HepG2 (cell line): Measurements from ENCODE around the gene CPEB3. TPM values are rescaled to one million over a fixed set of nuclear protein-coding genes. Genes with fewer than 3 reads are reported as not detected.
A peak's percentile ranks its signal among the peaks of the same experiment; 100 is the strongest.

Experiments used
- FIP1L1 ChIP-seq: fragments of 200-400 bp; formaldehyde crosslinking; IDR thresholded peaks from 2 replicates; pipeline ENCODE4 v1.6.1; 2018; ENCODE audit warnings: low read depth, mild to moderate bottlenecking, low read length, moderate library complexity, borderline replicate concordance; ENCODE audit not compliant: insufficient read depth
- KDM3A ChIP-seq: IDR thresholded peaks from 2 replicates; pipeline ENCODE4 v1.6.1; 2018; ENCODE audit warnings: low read depth, missing compliant biosample characterization
- MTF1 ChIP-seq: sonication (generic); formaldehyde crosslinking; IDR thresholded peaks from 2 replicates; pipeline ENCODE4 v1.5.0; 2020; ENCODE audit warnings: missing genetic modification reagents
- NFYB ChIP-seq: sonication (generic); formaldehyde crosslinking; IDR thresholded peaks from 2 replicates; pipeline ENCODE4 v1.4.0; 2020; ENCODE audit warnings: missing genetic modification reagents
- PTBP1 ChIP-seq: fragments of 200-400 bp; formaldehyde crosslinking; IDR thresholded peaks from 2 replicates; pipeline ENCODE4 v1.6.1; 2018; ENCODE audit warnings: low read length, low read depth; ENCODE audit not compliant: poor library complexity, severe bottlenecking
- RAD51 ChIP-seq: fragments of 450-650 bp; IDR thresholded peaks from 2 replicates; pipeline ENCODE4 v1.6.1; 2016; ENCODE audit warnings: borderline replicate concordance
- SMAD3 ChIP-seq: sonication (generic); formaldehyde crosslinking; IDR thresholded peaks from 2 replicates; pipeline ENCODE4 v1.4.0; 2020; ENCODE audit warnings: missing genetic modification reagents
- SOX6 ChIP-seq, 2 experiments: fragments of 450-650 bp in 1 of 2; sonication (generic) in 1 of 2; formaldehyde crosslinking in 1 of 2; IDR thresholded peaks; 2 replicates each; pipeline versions ENCODE4 v1.4.0 to v1.6.1; 2017 to 2020; ENCODE audit warnings: antibody characterized with exemption in 1 of 2, mild to moderate bottlenecking in 1 of 2, missing genetic modification reagents in 1 of 2
- SRSF1 ChIP-seq: fragments of 200-400 bp; formaldehyde crosslinking; optimal IDR thresholded peaks from 2 replicates; pipeline ENCODE3; 2017; ENCODE audit warnings: mild to moderate bottlenecking, low read depth, low read length, moderate library complexity
- SYNCRIP ChIP-seq: fragments of 200-400 bp; formaldehyde crosslinking; IDR thresholded peaks from 2 replicates; pipeline ENCODE4 v1.6.1; 2018; ENCODE audit warnings: mild to moderate bottlenecking, low read depth, low read length; ENCODE audit not compliant: insufficient read depth
- U2AF1 ChIP-seq: fragments of 200-400 bp; formaldehyde crosslinking; optimal IDR thresholded peaks from 2 replicates; pipeline ENCODE3; 2017; ENCODE audit warnings: mild to moderate bottlenecking, low read depth, low read length
- ZBTB3 ChIP-seq: sonication (generic); formaldehyde crosslinking; IDR thresholded peaks from 2 replicates; pipeline ENCODE4 v1.4.0; 2020; ENCODE audit warnings: low read depth, mild to moderate bottlenecking, moderate library complexity, missing genetic modification reagents, borderline replicate concordance
- ZNF225 ChIP-seq: sonication (generic); formaldehyde crosslinking; IDR thresholded peaks from 2 replicates; pipeline ENCODE4 v1.4.0; 2020; ENCODE audit warnings: mild to moderate bottlenecking, missing genetic modification reagents
- ZNF253 ChIP-seq: sonication (generic); formaldehyde crosslinking; IDR thresholded peaks from 2 replicates; pipeline ENCODE4 v1.8.0; 2022; ENCODE audit warnings: mild to moderate bottlenecking, missing genetic modification reagents, borderline replicate concordance
- ZNF260 ChIP-seq: sonication (generic); formaldehyde crosslinking; IDR thresholded peaks from 2 replicates; pipeline ENCODE4 v1.4.0; 2020; ENCODE audit warnings: missing genetic modification reagents, low read depth, mild to moderate bottlenecking, borderline replicate concordance
- ZNF460 ChIP-seq: sonication (generic); formaldehyde crosslinking; IDR thresholded peaks from 2 replicates; pipeline ENCODE4 v1.5.1; 2020; ENCODE audit warnings: missing genetic modification reagents, mild to moderate bottlenecking, borderline replicate concordance
- ZNF501 ChIP-seq: sonication (generic); formaldehyde crosslinking; IDR thresholded peaks from 2 replicates; pipeline ENCODE4 v1.5.1; 2020; ENCODE audit warnings: mild to moderate bottlenecking, moderate library complexity, missing genetic modification reagents
- ZNF782 ChIP-seq: sonication (generic); formaldehyde crosslinking; IDR thresholded peaks from 2 replicates; pipeline ENCODE4 v1.4.0; 2020; ENCODE audit warnings: missing genetic modification reagents, mild to moderate bottlenecking, borderline replicate concordance
- polyA plus RNA-seq, 8 experiments: library from polyadenylated mRNA; depleted of rRNA in 3 of 8; stranded (reverse) in 7 of 8; unstranded in 1 of 8; fragments of >200 nt; fragmentation: Illumina TruSeq in 4 of 8; extraction: Trizol in 4 of 8; gene quantifications; 2 replicates each; pipeline versions ENCODE4 v1.2.1 to v1.2.3, GENCODE V29; 2011 to 2016; ENCODE audit warnings: low read depth in 4 of 8, missing spikeins in 1 of 8, mixed read lengths in 1 of 8; ENCODE audit not compliant: insufficient read depth in 1 of 8
- total RNA-seq, 5 experiments: library from RNA; depleted of rRNA; stranded (reverse); fragments of >200 nt; fragmentation: Illumina TruSeq; extraction: Trizol; gene quantifications; 2 replicates each; pipeline ENCODE4 v1.2.3, GENCODE V29; 2016; ENCODE audit warnings: low read depth in 1 of 5
- TF ChIP-seq, protein P1 (sequence below): sonication (generic); formaldehyde crosslinking; IDR thresholded peaks from 2 replicates; pipeline ENCODE4 v1.4.0; 2020; ENCODE audit warnings: missing genetic modification reagents
- TF ChIP-seq, protein P2 (sequence below): sonication (generic); formaldehyde crosslinking; IDR thresholded peaks from 2 replicates; pipeline ENCODE4 v1.5.0; 2020; ENCODE audit warnings: missing genetic modification reagents, mild to moderate bottlenecking, borderline replicate concordance
- TF ChIP-seq, protein P3 (sequence below): IDR thresholded peaks from 2 replicates; pipeline ENCODE4 v1.6.1; 2016
- TF ChIP-seq, protein P4 (sequence below): sonication (generic); formaldehyde crosslinking; IDR thresholded peaks from 2 replicates; pipeline ENCODE4 v1.5.1; 2020; ENCODE audit warnings: missing genetic modification reagents, mild to moderate bottlenecking, borderline replicate concordance

Gene CPEB3
- total and polyA plus RNA-seq, 2 of the 13 experiments (the other 11 are each of a cell fraction or from before 2014, with no cell fraction given) = 0.66 to 0.70 TPM

DNA sequence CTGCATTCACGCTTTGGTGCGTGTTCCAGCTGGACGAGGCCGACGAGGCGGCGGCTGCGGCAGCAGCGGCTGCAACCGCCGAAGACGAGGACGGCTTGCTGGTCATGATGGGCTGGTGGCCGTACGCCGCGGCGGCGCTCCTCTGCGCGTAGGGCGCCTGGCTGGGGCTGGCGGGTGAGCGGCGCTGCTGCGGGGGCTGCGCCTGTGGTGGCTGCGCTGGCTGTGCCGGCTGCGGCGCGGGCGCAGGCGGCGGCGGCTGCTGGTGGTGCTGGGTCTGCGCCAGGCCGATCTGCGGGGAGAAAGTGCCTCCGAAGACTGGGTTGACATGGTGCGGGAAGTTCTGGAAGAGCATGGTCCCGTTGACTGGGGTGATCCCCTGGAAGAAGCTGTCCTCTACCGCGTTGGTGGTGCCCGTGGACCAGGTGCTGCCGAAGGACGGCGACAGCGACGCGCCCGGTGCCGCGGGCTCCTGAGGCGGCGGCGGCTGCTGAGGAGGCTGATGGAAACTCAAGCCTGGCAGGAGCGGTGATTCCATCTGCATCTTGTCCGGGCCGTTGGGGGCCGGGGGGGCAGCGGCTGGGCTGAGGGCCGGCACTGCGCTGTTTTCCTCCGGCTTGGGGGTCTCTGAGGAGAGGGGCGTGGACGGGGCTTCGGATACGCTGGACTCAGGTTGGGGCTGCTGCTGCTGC lies 51.1 kb downstream of the CPEB3 start (continued):
- TF ChIP-seq RAD51 (no peak), NFYB (no peak; the same call in 1 of the 2 replicates), ZNF253 (CRISPR knock-in tag) (0 out of 2 replicates have a peak, but pooled peaks have one; percentile 21), KDM3A (CRISPR knock-in tag) (no peak), SRSF1 (no peak), SMAD3 (CRISPR knock-in tag) (no peak), ZBTB3 (CRISPR knock-in tag) (no peak), ZNF782 (CRISPR knock-in tag) (no peak), SOX6 (IDR thresholded peaks at IDR 0.05) (no peak), SOX6 (CRISPR knock-in tag; IDR thresholded peaks at IDR 0.05) (0 out of 2 replicates have a peak, but pooled peaks have one; percentile 3), ZNF501 (peak; percentile 17; the same call in 1 of the 2 replicates), ZNF260 (CRISPR knock-in tag) (no peak), SYNCRIP (no peak), ZNF460 (CRISPR knock-in tag) (no peak), MTF1 (CRISPR knock-in tag) (no peak), ZNF225 (CRISPR knock-in tag) (peak; percentile 17; the same call in 1 of the 2 replicates), PTBP1 (no peak), U2AF1 (no peak), FIP1L1 (no peak)
- TF ChIP-seq, protein P1, sequence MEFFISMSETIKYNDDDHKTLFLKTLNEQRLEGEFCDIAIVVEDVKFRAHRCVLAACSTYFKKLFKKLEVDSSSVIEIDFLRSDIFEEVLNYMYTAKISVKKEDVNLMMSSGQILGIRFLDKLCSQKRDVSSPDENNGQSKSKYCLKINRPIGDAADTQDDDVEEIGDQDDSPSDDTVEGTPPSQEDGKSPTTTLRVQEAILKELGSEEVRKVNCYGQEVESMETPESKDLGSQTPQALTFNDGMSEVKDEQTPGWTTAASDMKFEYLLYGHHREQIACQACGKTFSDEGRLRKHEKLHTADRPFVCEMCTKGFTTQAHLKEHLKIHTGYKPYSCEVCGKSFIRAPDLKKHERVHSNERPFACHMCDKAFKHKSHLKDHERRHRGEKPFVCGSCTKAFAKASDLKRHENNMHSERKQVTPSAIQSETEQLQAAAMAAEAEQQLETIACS (CRISPR knock-in tag) = no peak
- TF ChIP-seq, protein P2, sequence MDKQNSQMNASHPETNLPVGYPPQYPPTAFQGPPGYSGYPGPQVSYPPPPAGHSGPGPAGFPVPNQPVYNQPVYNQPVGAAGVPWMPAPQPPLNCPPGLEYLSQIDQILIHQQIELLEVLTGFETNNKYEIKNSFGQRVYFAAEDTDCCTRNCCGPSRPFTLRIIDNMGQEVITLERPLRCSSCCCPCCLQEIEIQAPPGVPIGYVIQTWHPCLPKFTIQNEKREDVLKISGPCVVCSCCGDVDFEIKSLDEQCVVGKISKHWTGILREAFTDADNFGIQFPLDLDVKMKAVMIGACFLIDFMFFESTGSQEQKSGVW (CRISPR knock-in tag) = no peak
- TF ChIP-seq, protein P3, sequence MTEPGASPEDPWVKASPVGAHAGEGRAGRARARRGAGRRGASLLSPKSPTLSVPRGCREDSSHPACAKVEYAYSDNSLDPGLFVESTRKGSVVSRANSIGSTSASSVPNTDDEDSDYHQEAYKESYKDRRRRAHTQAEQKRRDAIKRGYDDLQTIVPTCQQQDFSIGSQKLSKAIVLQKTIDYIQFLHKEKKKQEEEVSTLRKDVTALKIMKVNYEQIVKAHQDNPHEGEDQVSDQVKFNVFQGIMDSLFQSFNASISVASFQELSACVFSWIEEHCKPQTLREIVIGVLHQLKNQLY (CRISPR knock-in tag) = no peak
- TF ChIP-seq, protein P4, sequence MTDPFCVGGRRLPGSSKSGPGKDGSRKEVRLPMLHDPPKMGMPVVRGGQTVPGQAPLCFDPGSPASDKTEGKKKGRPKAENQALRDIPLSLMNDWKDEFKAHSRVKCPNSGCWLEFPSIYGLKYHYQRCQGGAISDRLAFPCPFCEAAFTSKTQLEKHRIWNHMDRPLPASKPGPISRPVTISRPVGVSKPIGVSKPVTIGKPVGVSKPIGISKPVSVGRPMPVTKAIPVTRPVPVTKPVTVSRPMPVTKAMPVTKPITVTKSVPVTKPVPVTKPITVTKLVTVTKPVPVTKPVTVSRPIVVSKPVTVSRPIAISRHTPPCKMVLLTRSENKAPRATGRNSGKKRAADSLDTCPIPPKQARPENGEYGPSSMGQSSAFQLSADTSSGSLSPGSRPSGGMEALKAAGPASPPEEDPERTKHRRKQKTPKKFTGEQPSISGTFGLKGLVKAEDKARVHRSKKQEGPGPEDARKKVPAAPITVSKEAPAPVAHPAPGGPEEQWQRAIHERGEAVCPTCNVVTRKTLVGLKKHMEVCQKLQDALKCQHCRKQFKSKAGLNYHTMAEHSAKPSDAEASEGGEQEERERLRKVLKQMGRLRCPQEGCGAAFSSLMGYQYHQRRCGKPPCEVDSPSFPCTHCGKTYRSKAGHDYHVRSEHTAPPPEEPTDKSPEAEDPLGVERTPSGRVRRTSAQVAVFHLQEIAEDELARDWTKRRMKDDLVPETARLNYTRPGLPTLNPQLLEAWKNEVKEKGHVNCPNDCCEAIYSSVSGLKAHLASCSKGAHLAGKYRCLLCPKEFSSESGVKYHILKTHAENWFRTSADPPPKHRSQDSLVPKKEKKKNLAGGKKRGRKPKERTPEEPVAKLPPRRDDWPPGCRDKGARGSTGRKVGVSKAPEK = no peak
